D721Med (cell line): ENCODE results near the gene ACOT12.
"Not testable (repeated sequence)": the region's sequence is repeated elsewhere in the genome, so short reads cannot be mapped to it uniquely, and the experiment has no call there.

Experiments used
- DNase-seq: peaks from one replicate; pipeline ENCODE4 v3.0.0; 2011; ENCODE audit warnings: low spot score; ENCODE audit not compliant: insufficient read length
- FAIRE-seq: peaks from 2 replicates; lab custom pipeline; 2011; peaks lifted over from hg19 to GRCh38; lab: Jason Lieb, UNC
- CTCF ChIP-seq: IDR thresholded peaks from 2 replicates; pipeline ENCODE4 v1.5.1; 2012; ENCODE audit warnings: mild to moderate bottlenecking, control low read depth; ENCODE audit not compliant: insufficient read depth; ENCODE audit errors: missing control alignments

The ACOT12 gene

GRCh38 chr5:81409896-81410295, 16.0 kb upstream of the ACOT12 start:
- no peak for TF ChIP-seq CTCF
- DNase-seq (no peak), FAIRE-seq (no peak)

- no peak for TF ChIP-seq CTCF
- DNase-seq, result no peak
- FAIRE-seq, result no peak
Measured at GRCh38 chr5:81409361-81409760, 15.4 kb upstream of the ACOT12 start.

- TF ChIP-seq CTCF, result no peak
- DNase-seq (no peak), FAIRE-seq (no peak)
Measured at GRCh38 chr5:81408496-81408895, 14.6 kb upstream of the ACOT12 start.

GRCh38 chr5:81407811-81408210, 13.9 kb upstream of the ACOT12 start:
- FAIRE-seq, result not testable (repeated sequence)

GRCh38 chr5:81405126-81405891, 11.4 kb upstream of the ACOT12 start:
- no peak for FAIRE-seq
- no peak for TF ChIP-seq CTCF
- no peak for DNase-seq

More at GRCh38 chr5:81407811-81408210, 13.9 kb upstream of the ACOT12 start:
- DNase-seq, result not testable (repeated sequence)

- DNase-seq, result no peak
- TF ChIP-seq CTCF, result no peak
- no peak for FAIRE-seq
Measured at GRCh38 chr5:81402192-81402930, 8.4 kb upstream of the ACOT12 start.

- FAIRE-seq, result no peak
Measured at GRCh38 chr5:81401266-81401665, 7.3 kb upstream of the ACOT12 start.

More at GRCh38 chr5:81401266-81401665, 7.3 kb upstream of the ACOT12 start:
- no peak for DNase-seq
- TF ChIP-seq CTCF, result no peak
